ENCODE measurements around the gene FBXW7. TPM values are rescaled to one million over a fixed set of nuclear protein-coding genes. Genes with fewer than 3 reads are reported as not detected.

The FBXW7 gene
- total and polyA plus RNA-seq, 2 donors (not counting 1 experiment from before 2014, with no cell fraction given) = 23.0 to 125 TPM

- H3K4me1 ChIP-seq (ENCODE audit: control insufficient read depth in 2 of 2, insufficient read depth in 2 of 2, low read length in 2 of 2) = no peaks in the 10 kb centered on the region
- H3K9me3 Mint-ChIP-seq (ENCODE audit: insufficient read depth) = no peaks in the 10 kb centered on the region
- H3K27me3 ChIP-seq (replicated peaks in 1 of 4; ENCODE audit: control extremely low read depth in 1 of 4, control insufficient read depth in 3 of 4, insufficient read depth in 4 of 4, low read length in 3 of 4) = no peaks in the 10 kb centered on the region
- H3K36me3 ChIP-seq (replicated peaks in 1 of 2; ENCODE audit: control extremely low read depth in 1 of 2, control insufficient read depth in 1 of 2, extremely low read depth in 1 of 2, insufficient read depth in 2 of 2, low read length in 1 of 2) = no peaks in the 10 kb centered on the region
- H3K27ac Mint-ChIP-seq = no peak overlapping the region
- no peaks in the 10 kb centered on the region for H4K20me1 ChIP-seq (ENCODE audit: control insufficient read depth, insufficient read depth, low read length, poor library complexity, severe bottlenecking)
- ATAC-seq (ENCODE audit: low read depth) = no peak
- WGBS (ENCODE audit: insufficient coverage) = 100% methylated on average over 8 of the region's 11 CpGs
- H3K4me2 ChIP-seq (replicated peaks; ENCODE audit: low read depth, low read length, poor library complexity, severe bottlenecking) = no peak overlapping the region
- H3K4me3 Mint-ChIP-seq = no peak overlapping the region
- intact Hi-C loops (cut with micrococcal nuclease) = no loop called here
- H3K9ac ChIP-seq (ENCODE audit: low read length) = no peak overlapping the region
- ChIA-PET POLR2A (no interaction called here), CTCF (interaction anchor here (1.2 to 2.1 kb wide), 3 partner anchors 12 to 105 kb away, joined by 3 to 7 read pairs (median 6); no protein-coding TSS in a partner anchor)
- no peaks in the 10 kb centered on the region for H3K9me3 ChIP-seq (ENCODE audit: control extremely low read depth in 1 of 3, control insufficient read depth in 2 of 3, insufficient read depth in 1 of 3, low read length in 2 of 3)
- H3K27ac ChIP-seq (ENCODE audit: low read length in 2 of 2) = no peak overlapping the region
- no peak overlapping the region for H3K4me3 ChIP-seq (ENCODE audit: control extremely low read depth in 1 of 5, extremely low read depth in 1 of 5, insufficient read depth in 1 of 5, low read depth in 2 of 5, low read length in 4 of 5)
- no peak for TF ChIP-seq CTCF (IDR thresholded peaks at IDR 0.05)
- no peak for TF ChIP-seq EZH2 (IDR thresholded peaks at IDR 0.05; ENCODE audit: borderline replicate concordance, insufficient read depth, low read depth, low read length, poor library complexity, severe bottlenecking)
- no peaks in the 10 kb centered on the region for H3K79me2 ChIP-seq (ENCODE audit: control insufficient read depth, insufficient read depth, low read length)
- no peaks in the 10 kb centered on the region for H3K27me3 Mint-ChIP-seq
- H2AFZ ChIP-seq (ENCODE audit: insufficient read depth, low read depth, low read length, poor library complexity, severe bottlenecking) = no peak overlapping the region
- H3K4me1 Mint-ChIP-seq = no peaks in the 10 kb centered on the region
- DNase-seq = no peak
These were observed 43.3 kb upstream of the FBXW7 start for GRCh38 chr4:152579107-152579764.

DNA sequence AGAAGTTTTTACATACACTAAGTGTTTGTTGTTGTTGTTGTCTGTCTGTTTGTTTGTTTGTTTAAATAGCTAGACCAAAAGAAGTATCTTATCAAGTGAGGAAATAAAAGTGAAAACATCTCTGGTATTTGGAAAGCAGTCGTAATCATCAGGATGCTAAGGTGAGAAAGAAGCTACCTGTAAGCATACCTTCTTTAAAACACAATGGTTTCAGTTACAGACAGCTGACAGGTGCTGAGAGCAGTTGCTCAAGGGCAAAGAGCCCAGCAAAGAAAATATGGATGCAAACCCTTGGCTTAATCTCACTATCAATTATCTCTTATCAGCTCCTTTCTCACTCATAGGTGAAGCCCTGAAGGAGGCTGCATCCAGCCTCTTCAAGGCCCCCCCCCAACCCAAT is 42.8 kb upstream of the FBXW7 start:
- no peak overlapping the region for H3K4me3 ChIP-seq (ENCODE audit: control extremely low read depth in 1 of 5, extremely low read depth in 1 of 5, insufficient read depth in 1 of 5, low read depth in 2 of 5, low read length in 4 of 5)
- no peaks in the 10 kb centered on the region for H3K36me3 ChIP-seq (replicated peaks in 1 of 2; ENCODE audit: control extremely low read depth in 1 of 2, control insufficient read depth in 1 of 2, extremely low read depth in 1 of 2, insufficient read depth in 2 of 2, low read length in 1 of 2)
- no peaks in the 10 kb centered on the region for H3K9me3 Mint-ChIP-seq (ENCODE audit: insufficient read depth)
- no peaks in the 10 kb centered on the region for H3K27me3 Mint-ChIP-seq
- no CpG with 5 or more reads among the region's 1 CpG for WGBS (ENCODE audit: insufficient coverage)
- no peak overlapping the region for H3K9ac ChIP-seq (ENCODE audit: low read length)
- H3K9me3 ChIP-seq (ENCODE audit: control extremely low read depth in 1 of 3, control insufficient read depth in 2 of 3, insufficient read depth in 1 of 3, low read length in 2 of 3) = no peaks in the 10 kb centered on the region
- no peaks in the 10 kb centered on the region for H3K79me2 ChIP-seq (ENCODE audit: control insufficient read depth, insufficient read depth, low read length)
- H2AFZ ChIP-seq (ENCODE audit: insufficient read depth, low read depth, low read length, poor library complexity, severe bottlenecking) = no peak overlapping the region
- intact Hi-C loops (cut with micrococcal nuclease) = no loop called here
- H3K27ac Mint-ChIP-seq = no peak overlapping the region
- ChIA-PET CTCF (interaction anchor here (1.2 to 2.1 kb wide), 3 partner anchors 12 to 106 kb away, joined by 3 to 7 read pairs (median 6); no protein-coding TSS in a partner anchor), POLR2A (no interaction called here)
- H3K4me3 Mint-ChIP-seq = no peak overlapping the region
- no peak overlapping the region for H3K4me2 ChIP-seq (replicated peaks; ENCODE audit: low read depth, low read length, poor library complexity, severe bottlenecking)
- no peak overlapping the region for H3K27ac ChIP-seq (ENCODE audit: low read length in 2 of 2)
- no peaks in the 10 kb centered on the region for H3K4me1 Mint-ChIP-seq
- ATAC-seq (ENCODE audit: low read depth) (no peak), DNase-seq (no peak)
- H4K20me1 ChIP-seq (ENCODE audit: control insufficient read depth, insufficient read depth, low read length, poor library complexity, severe bottlenecking) = no peaks in the 10 kb centered on the region
- H3K4me1 ChIP-seq (ENCODE audit: control insufficient read depth in 2 of 2, insufficient read depth in 2 of 2, low read length in 2 of 2) = no peaks in the 10 kb centered on the region
- TF ChIP-seq EZH2 (IDR thresholded peaks at IDR 0.05; ENCODE audit: borderline replicate concordance, insufficient read depth, low read depth, low read length, poor library complexity, severe bottlenecking) (no peak), CTCF (IDR thresholded peaks at IDR 0.05) (no peak)
- H3K27me3 ChIP-seq (replicated peaks in 1 of 4; ENCODE audit: control extremely low read depth in 1 of 4, control insufficient read depth in 3 of 4, insufficient read depth in 4 of 4, low read length in 3 of 4) = no peaks in the 10 kb centered on the region
